Measurements from ENCODE around the gene SRGAP2C. TPM values are rescaled to one million over a fixed set of nuclear protein-coding genes. Genes with fewer than 3 reads are reported as not detected.
"Not testable (repeated sequence)": the region's sequence is repeated elsewhere in the genome, so short reads cannot be mapped to it uniquely, and the experiment has no call there.

Gene SRGAP2C
- 10 to 100 TPM in 2 of 3 donors, 1 to 10 TPM in 1; 5.4 to 27.8 (median 12.3) TPM for total RNA-seq
- long read RNA-seq, donor 1, full-length matches to known transcripts: 10 of 25 reads
- long read RNA-seq, donor 1, partial matches to known transcripts: 8 of 25 reads
- long read RNA-seq, donor 1, other reads (novel, unspliced or antisense): 7 of 25 reads
- long read RNA-seq, donor 2, partial matches to known transcripts: 0 of 1 reads
- long read RNA-seq, donor 2, other reads (novel, unspliced or antisense): 1 of 1 reads

- H3K36me3 ChIP-seq (ENCODE audit: low read depth); intact Hi-C loops (cut with DNase I, micrococcal nuclease); H3K4me3 ChIP-seq; H3K9me3 ChIP-seq; H3K4me1 ChIP-seq (ENCODE audit: low read depth): not testable (repeated sequence)
- DNase-seq (peak; percentile 91 to 94 (median 93)), ATAC-seq (peak; percentile 87)
Observed at GRCh38 chr1:121184290-121185127, at the start of gene SRGAP2C, which contains the start of gene FAM72B. SRGAP2C (plus strand) TSS chr1:121184975; CDS start chr1:121187447, 2,472 bp downstream. FAM72B (minus strand) TSS chr1:121184340; CDS start chr1:121183489, 851 bp downstream.

- DNase-seq; H3K4me1 ChIP-seq (ENCODE audit: low read depth); H3K36me3 ChIP-seq (ENCODE audit: low read depth); H3K9me3 ChIP-seq; intact Hi-C loops (cut with DNase I, micrococcal nuclease); ATAC-seq; H3K4me3 ChIP-seq: not testable (repeated sequence)
Observed at GRCh38 chr1:121140393-121140792, 44.4 kb upstream of the SRGAP2C start.

GRCh38 chr1:121148489-121149190 lies 36.1 kb upstream of the SRGAP2C start:
- intact Hi-C loops (cut with DNase I, micrococcal nuclease); H3K4me3 ChIP-seq; H3K4me1 ChIP-seq (ENCODE audit: low read depth); H3K36me3 ChIP-seq (ENCODE audit: low read depth); DNase-seq; H3K9me3 ChIP-seq: not testable (repeated sequence)
- peak; percentile 73 for ATAC-seq

GRCh38 chr1:121151294-121151693 lies 33.5 kb upstream of the SRGAP2C start:
- ATAC-seq; intact Hi-C loops (cut with DNase I, micrococcal nuclease); H3K4me1 ChIP-seq (ENCODE audit: low read depth); H3K9me3 ChIP-seq; H3K36me3 ChIP-seq (ENCODE audit: low read depth); DNase-seq; H3K4me3 ChIP-seq: not testable (repeated sequence)

- H3K36me3 ChIP-seq (ENCODE audit: low read depth); ATAC-seq; H3K4me1 ChIP-seq (ENCODE audit: low read depth); H3K4me3 ChIP-seq; intact Hi-C loops (cut with DNase I, micrococcal nuclease); H3K9me3 ChIP-seq; DNase-seq: not testable (repeated sequence)
Observed at GRCh38 chr1:121152788-121153187, 32.0 kb upstream of the SRGAP2C start.

GRCh38 chr1:121154811-121155210 lies 30.0 kb upstream of the SRGAP2C start:
- H3K36me3 ChIP-seq (ENCODE audit: low read depth); H3K4me3 ChIP-seq; intact Hi-C loops (cut with DNase I, micrococcal nuclease); ATAC-seq; H3K9me3 ChIP-seq; H3K4me1 ChIP-seq (ENCODE audit: low read depth); DNase-seq: not testable (repeated sequence)

GRCh38 chr1:121155671-121156358 lies 29.0 kb upstream of the SRGAP2C start:
- H3K4me1 ChIP-seq (ENCODE audit: low read depth); ATAC-seq; DNase-seq; H3K4me3 ChIP-seq; intact Hi-C loops (cut with DNase I, micrococcal nuclease); H3K9me3 ChIP-seq; H3K36me3 ChIP-seq (ENCODE audit: low read depth): not testable (repeated sequence)

GRCh38 chr1:121156958-121157603 lies 27.7 kb upstream of the SRGAP2C start:
- DNase-seq; H3K9me3 ChIP-seq; ATAC-seq; intact Hi-C loops (cut with DNase I, micrococcal nuclease); H3K4me3 ChIP-seq; H3K36me3 ChIP-seq (ENCODE audit: low read depth); H3K4me1 ChIP-seq (ENCODE audit: low read depth): not testable (repeated sequence)

- H3K4me1 ChIP-seq (ENCODE audit: low read depth); H3K9me3 ChIP-seq; DNase-seq; H3K4me3 ChIP-seq; intact Hi-C loops (cut with DNase I, micrococcal nuclease); ATAC-seq; H3K36me3 ChIP-seq (ENCODE audit: low read depth): not testable (repeated sequence)
Observed at GRCh38 chr1:121157609-121158008, 27.2 kb upstream of the SRGAP2C start.

GRCh38 chr1:121160118-121160517 lies 24.7 kb upstream of the SRGAP2C start:
- H3K4me1 ChIP-seq (ENCODE audit: low read depth); DNase-seq; H3K36me3 ChIP-seq (ENCODE audit: low read depth); intact Hi-C loops (cut with DNase I, micrococcal nuclease); H3K9me3 ChIP-seq; H3K4me3 ChIP-seq; ATAC-seq: not testable (repeated sequence)

GRCh38 chr1:121161199-121161901 lies 23.4 kb upstream of the SRGAP2C start:
- H3K36me3 ChIP-seq (ENCODE audit: low read depth); intact Hi-C loops (cut with DNase I, micrococcal nuclease); H3K4me1 ChIP-seq (ENCODE audit: low read depth); DNase-seq; H3K9me3 ChIP-seq; H3K4me3 ChIP-seq; ATAC-seq: not testable (repeated sequence)

- H3K4me3 ChIP-seq; ATAC-seq; H3K36me3 ChIP-seq (ENCODE audit: low read depth); DNase-seq; H3K4me1 ChIP-seq (ENCODE audit: low read depth); H3K9me3 ChIP-seq; intact Hi-C loops (cut with DNase I, micrococcal nuclease): not testable (repeated sequence)
Observed at GRCh38 chr1:121163850-121164757, 20.7 kb upstream of the SRGAP2C start.

Measured in mucosa of descending colon (tissue), 3 donors.